Glutamatergic neuron (in vitro differentiated cells): ENCODE results near the gene CYTH1. TPM values are rescaled to one million over a fixed set of nuclear protein-coding genes. Genes with fewer than 3 reads are reported as not detected.

Experiments
- DNase-seq: peaks from one replicate; pipeline ENCODE4 v3.0.0; 2022
- H3K27ac Mint-ChIP-seq: one replicate; pipeline ENCODE4 v1.8.0; 2020; ENCODE audit warnings: mild to moderate bottlenecking, mixed read lengths, inconsistent platforms; ENCODE audit not compliant: unreplicated experiment
- H3K27me3 Mint-ChIP-seq: one replicate; pipeline ENCODE4 v1.8.0; 2020; ENCODE audit warnings: mild to moderate bottlenecking, moderate library complexity, mixed read lengths, inconsistent platforms; ENCODE audit not compliant: unreplicated experiment
- H3K36me3 Mint-ChIP-seq: one replicate; pipeline ENCODE4 v1.8.0; 2020; ENCODE audit warnings: mild to moderate bottlenecking, mixed read lengths, inconsistent platforms; ENCODE audit not compliant: unreplicated experiment
- H3K4me1 Mint-ChIP-seq: one replicate; pipeline ENCODE4 v1.8.0; 2020; ENCODE audit warnings: mild to moderate bottlenecking, low read depth, mixed read lengths, inconsistent platforms; ENCODE audit not compliant: unreplicated experiment
- H3K4me3 Mint-ChIP-seq: one replicate; pipeline ENCODE4 v1.8.0; 2020; ENCODE audit warnings: mild to moderate bottlenecking, mixed read lengths, inconsistent platforms; ENCODE audit not compliant: unreplicated experiment
- H3K9me3 Mint-ChIP-seq: one replicate; pipeline ENCODE4 v1.8.0; 2020; ENCODE audit warnings: mild to moderate bottlenecking, moderate library complexity, mixed read lengths, inconsistent platforms; ENCODE audit not compliant: unreplicated experiment
- CTCF ChIP-seq: fragments of 200-600 bp; sonication (generic); IDR thresholded peaks from one replicate; pipeline ENCODE4 v1.5.0; 2021; ENCODE audit not compliant: partially characterized antibody, unreplicated experiment
- total RNA-seq: library from RNA; stranded (reverse); fragmentation: NEBNext Ultra II Directional; extraction: Animal tissue kit (Norgen Biotek cat#: 25700); gene quantifications from one replicate; pipeline ENCODE4 v1.2.1, GENCODE V29; 2021; ENCODE audit not compliant: unreplicated experiment

Gene CYTH1
- total RNA-seq, 1 donor from 2014 or later = 57.2 TPM

DNA sequence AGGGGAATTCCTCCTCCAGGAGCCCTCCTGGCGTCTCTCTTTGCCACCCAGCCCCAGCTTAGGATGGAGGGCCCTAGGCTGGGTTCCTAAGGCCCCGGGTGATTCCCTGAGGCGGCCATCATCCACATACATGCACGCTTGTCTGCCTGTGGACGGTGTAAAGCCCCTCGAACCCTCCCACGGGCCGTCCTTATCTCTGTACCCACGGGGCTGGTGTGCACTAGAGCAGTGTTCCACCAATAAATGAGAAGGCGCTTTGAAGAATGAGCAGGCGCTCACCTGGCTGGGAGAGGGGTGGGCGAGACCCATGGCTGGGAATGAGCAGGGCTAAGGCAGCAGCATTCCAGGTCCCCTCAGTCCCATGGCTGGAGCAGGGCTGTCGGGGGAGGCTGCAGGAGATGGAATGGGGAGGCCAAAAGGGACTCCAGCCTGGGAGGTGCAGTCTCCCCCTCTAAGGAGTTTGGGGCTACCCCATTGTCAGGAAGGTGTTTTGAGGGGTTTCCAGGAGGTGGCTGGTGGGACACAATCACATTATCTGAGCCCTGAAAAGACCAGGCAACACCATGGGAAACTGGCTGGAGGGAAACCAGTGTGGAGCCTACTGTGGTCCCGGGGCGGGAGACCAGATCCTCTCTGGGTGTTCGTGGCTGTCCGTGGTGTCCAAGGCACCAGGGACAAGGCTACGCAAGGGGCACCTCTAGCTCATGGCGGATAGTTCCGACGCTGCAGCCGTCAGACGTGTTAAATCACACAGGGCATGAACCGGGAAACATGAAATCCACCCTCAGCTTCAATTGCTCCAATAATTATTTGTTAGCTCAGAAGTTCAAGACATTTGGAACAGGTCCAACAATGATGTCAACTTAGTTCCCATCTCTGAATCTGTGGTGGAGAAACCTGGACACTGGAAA, 117.3 kb downstream of the CYTH1 start:
- no peak for TF ChIP-seq CTCF
- H3K27ac Mint-ChIP-seq = no peak overlapping the region
- DNase-seq = no peak
- H3K27me3 Mint-ChIP-seq = peaks cover 8% of the 10 kb centered on the region
- peaks cover 4% of the 10 kb centered on the region for H3K9me3 Mint-ChIP-seq
- H3K36me3 Mint-ChIP-seq = peaks cover 7% of the 10 kb centered on the region
- no peak overlapping the region for H3K4me3 Mint-ChIP-seq
- H3K4me1 Mint-ChIP-seq = no peaks in the 10 kb centered on the region

DNA sequence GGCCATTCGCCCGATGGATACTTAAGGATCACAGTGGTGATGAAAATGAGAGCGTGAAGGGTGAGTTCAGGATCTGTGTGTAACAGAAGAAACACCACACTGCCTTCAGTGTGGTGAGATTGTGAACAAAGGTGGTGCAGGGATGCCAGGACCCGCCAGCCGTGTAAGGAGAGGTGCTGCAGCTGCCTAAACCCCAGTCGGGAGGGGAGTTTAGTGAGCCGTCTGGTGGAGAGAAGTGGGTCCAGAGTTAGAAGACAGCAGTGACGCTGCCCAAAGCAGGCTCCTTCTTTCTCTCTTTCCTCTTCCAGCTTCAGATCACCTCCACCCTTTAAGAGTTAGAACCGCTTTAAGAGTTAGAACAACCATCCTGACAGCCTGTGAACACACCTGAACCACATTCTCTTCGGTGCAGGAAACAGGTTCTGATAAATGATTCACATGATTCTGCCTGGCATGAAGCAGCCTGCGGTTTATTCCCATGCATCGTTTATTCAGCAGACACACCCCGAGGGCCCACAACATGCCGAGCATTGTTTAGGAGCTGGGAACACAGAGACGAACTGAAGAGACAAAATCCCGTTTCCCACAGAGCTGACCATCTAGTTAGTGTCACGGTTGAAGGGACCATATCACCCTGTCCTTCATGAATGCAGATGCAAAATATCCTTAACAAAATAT, 120.8 kb downstream of the CYTH1 start:
- H3K4me3 Mint-ChIP-seq = no peak overlapping the region
- H3K9me3 Mint-ChIP-seq = peaks cover 1% of the 10 kb centered on the region
- H3K27ac Mint-ChIP-seq = no peak overlapping the region
- DNase-seq = no peak
- H3K4me1 Mint-ChIP-seq = no peaks in the 10 kb centered on the region
- no peak for TF ChIP-seq CTCF
- H3K36me3 Mint-ChIP-seq = peaks cover 10% of the 10 kb centered on the region
- H3K27me3 Mint-ChIP-seq = peaks cover 4% of the 10 kb centered on the region

DNA sequence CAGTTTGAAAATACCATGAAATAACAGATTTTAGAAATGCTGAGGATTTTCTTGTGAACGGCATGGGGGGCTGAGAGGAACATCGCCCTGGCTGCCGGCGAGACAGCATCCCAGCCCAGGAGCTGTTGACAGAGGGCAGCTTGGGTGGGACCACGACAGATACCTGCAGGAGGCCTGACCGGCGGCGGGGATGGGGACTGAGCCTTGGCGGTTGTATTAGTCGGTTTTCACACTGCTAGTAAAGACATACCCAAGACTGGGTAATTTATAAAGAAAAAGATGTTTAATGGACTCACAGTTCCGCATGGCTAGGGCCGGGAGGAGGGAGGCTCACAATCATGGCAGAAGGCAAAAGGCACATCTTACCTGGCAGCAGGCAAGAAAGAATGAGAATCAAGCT, 122.5 kb downstream of the CYTH1 start:
- peaks cover 10% of the 10 kb centered on the region for H3K36me3 Mint-ChIP-seq
- DNase-seq = no peak
- peaks cover 1% of the 10 kb centered on the region for H3K9me3 Mint-ChIP-seq
- TF ChIP-seq CTCF = no peak
- H3K27me3 Mint-ChIP-seq = no peaks in the 10 kb centered on the region
- no peak overlapping the region for H3K4me3 Mint-ChIP-seq
- H3K4me1 Mint-ChIP-seq = no peaks in the 10 kb centered on the region
- no peak overlapping the region for H3K27ac Mint-ChIP-seq

- no peak overlapping the region for H3K4me3 Mint-ChIP-seq
- peaks cover 1% of the 10 kb centered on the region for H3K9me3 Mint-ChIP-seq
- no peak for TF ChIP-seq CTCF
- H3K27ac Mint-ChIP-seq = no peak overlapping the region
- no peaks in the 10 kb centered on the region for H3K27me3 Mint-ChIP-seq
- DNase-seq = no peak
- H3K4me1 Mint-ChIP-seq = no peaks in the 10 kb centered on the region
- H3K36me3 Mint-ChIP-seq = peaks cover 10% of the 10 kb centered on the region
Observed at GRCh38 chr17:78658281-78658785, 123.7 kb downstream of the CYTH1 start.
